Hematopoietic multipotent progenitor cell treated with erythropoietin and hydrocortisone succinate and interleukin-3 and kit ligand, for 6 days (in vitro differentiated cells): Measurements from ENCODE around the gene FBXW4.
"Not testable (repeated sequence)": the region's sequence is repeated elsewhere in the genome, so short reads cannot be mapped to it uniquely, and the experiment has no call there.

ENCODE experiments used
- DNase-seq: peaks from one replicate; pipeline ENCODE4 v3.0.0-alpha.2; 2015

The FBXW4 gene

DNA sequence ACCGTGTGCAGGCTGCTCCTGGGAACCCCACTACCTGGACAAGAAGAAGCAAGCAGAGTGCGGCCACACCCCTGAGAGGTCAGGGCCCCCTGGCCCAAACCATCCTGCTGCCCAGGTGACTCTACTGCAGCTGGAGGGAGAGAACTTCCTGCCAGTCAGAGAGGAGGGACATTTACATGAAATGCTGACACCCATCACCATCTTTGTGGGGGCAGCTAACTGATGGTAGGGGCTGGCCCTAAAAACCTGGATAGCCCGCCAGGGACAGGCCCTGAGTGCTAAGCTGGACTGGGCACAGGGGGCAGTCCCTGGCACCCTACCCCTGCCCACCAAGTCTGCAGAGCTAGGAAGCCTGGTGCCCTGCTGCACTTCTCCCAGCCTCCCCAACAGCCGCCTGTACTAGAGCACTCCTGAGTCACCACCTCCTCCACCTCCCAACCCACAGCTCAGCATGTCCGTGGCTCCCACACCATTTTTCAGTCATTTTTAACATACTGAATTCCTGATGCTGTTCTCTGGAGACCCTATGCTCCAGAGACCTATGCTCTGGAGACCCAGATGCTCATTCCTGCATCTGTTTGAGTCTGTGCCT is 79.3 kb downstream of the FBXW4 start:
- DNase-seq = no peak

GRCh38 chr10:101614663-101615524 is 80.1 kb downstream of the FBXW4 start:
- DNase-seq = no peak

GRCh38 chr10:101613646-101614045 is 81.3 kb downstream of the FBXW4 start:
- no peak for DNase-seq

- no peak for DNase-seq
Measured at GRCh38 chr10:101612872-101613271, 82.1 kb downstream of the FBXW4 start.

DNA sequence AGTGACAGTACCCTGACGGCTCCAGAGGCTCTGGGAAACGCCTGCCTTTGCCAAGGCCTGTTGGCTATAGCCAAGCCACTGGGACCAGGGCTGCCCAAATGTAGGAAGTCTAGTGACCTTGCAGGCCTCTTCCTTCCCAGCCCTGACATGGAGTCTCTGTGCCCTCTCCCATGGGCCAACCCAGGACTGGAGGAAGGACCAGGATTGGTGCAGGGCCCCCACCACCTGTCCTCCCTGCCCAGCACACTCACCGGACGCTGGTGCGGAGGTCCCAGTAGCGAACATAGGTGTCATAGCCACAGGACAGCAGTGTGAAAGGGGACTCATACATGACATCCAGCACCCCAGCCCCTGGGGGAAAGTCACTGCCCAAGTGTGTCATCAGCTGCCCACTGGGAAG is 82.9 kb downstream of the FBXW4 start:
- DNase-seq = no peak

DNA sequence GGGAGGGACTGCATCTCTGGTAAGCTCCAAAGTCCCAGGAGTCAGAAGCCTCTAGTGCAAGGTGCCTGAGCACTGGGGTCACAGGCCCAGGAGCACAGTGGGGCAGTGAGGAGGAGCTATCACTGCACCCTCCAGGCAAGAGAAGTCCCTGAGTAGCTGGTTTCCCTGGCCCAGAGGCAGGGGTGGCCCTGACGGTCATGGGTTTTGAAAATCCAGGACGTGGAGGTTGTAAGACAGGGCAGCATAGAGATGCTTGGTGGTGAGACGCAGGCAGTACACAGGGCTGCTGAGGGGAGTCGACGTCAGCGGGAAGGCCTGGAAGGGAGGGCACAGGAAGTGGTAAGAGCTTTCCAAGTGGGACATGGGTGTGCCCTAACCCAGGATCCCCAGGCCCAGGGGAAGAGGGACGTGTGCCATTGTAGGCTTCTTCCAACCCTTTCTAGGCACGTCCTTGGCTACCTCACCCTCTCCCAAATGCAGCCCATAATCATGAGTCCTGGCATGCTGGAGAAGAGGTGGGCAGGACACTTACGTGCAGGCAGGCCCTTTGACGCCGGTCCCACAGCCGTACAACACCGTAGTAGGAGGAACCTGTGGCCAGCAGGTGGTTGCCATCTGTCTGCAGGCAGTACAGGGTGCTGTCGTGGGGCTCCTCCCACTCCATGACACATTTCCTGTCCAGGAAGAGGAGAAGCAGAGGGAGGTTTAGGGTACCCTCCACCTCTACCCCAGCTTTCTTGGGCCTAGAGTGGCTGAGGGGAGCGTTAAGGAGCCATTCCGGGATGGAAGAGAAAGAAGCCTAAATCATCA is 83.7 kb downstream of the FBXW4 start:
- DNase-seq = no peak

DNA sequence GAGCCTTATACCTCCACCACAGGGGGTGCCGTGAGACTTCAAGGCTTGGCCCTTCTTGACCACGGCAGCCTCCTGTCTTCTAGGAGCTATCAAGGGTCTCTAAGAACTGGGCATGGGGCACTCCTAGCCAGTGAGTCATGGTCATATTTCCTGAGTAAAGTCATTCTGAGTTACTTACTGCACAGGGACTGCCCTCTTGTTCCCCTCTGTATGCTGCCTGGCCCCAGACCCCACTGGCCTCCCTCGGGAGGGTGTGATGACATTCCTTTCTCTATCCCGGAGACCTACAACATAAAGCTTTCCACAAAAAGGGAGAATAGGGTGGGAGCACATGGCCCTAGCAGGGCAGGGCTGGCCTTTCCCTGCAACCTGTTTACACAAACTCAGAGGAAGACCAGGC is 85.5 kb downstream of the FBXW4 start:
- DNase-seq = no peak

- DNase-seq = no peak
Measured at GRCh38 chr10:101607124-101607523, 87.8 kb downstream of the FBXW4 start.

GRCh38 chr10:101602761-101603398 is 92.1 kb downstream of the FBXW4 start:
- DNase-seq = peak; percentile 91

DNA sequence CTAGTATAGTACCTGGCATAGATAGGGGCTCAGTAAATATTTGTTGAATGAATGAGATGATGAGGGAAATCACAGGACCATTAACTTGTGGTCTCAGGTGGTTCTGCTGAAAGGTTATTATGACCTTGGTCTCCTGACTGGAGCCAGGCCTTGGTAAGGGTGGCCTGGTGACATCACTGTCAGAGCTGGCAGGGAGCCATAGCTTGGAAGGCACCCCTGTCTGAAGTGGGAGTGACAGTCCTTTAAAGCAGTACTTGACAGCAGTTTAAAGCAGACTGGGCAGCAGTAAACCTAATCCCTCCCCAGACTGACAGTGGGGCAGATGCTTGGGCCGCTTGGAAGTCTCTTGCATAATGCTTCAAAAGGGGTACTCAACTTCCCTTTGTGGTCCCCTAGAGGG is 93.4 kb downstream of the FBXW4 start:
- DNase-seq = peak; percentile 20

DNA sequence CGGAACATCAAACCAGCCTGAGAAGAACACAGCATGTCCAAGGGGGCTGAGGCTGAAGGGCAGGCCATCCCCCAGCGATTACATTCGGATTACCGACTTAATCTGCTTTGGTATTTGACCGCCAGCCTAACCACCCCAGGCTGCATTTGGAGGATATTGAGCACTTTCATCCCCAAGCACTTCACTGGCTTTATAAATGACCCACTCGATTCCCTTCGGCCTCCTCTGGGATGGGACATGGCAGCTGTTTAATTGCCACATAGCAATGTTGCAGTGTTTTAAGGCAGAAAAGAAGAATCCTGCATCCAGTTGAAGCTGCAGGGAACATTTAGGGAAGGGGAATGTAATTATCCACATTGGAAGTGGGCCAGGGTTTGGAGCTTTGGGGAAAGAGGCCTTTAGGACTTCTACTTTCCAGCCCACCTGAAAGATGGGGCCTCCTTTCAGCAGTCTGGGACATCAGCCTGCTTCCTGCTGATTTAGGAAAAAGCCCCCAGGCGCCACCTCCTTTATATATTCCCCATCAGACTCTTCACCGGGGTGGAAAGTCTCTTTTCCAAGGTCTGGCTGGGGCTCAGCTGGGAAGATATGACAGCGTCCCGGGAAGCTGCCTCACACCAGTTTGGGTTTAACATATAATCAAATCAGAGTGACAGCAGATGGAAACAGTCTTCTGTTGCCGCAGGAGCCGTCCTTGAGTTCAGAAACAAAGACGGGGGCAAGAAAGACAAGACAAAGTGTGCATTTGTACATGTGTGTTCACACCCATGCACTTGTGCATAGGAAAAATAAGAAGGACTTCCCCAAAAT is 97.7 kb downstream of the FBXW4 start:
- DNase-seq = no peak

GRCh38 chr10:101595591-101596433 is 99.2 kb downstream of the FBXW4 start:
- no peak for DNase-seq

- not testable (repeated sequence) for DNase-seq
Measured at GRCh38 chr10:101593331-101593730, 101.6 kb downstream of the FBXW4 start.

DNA sequence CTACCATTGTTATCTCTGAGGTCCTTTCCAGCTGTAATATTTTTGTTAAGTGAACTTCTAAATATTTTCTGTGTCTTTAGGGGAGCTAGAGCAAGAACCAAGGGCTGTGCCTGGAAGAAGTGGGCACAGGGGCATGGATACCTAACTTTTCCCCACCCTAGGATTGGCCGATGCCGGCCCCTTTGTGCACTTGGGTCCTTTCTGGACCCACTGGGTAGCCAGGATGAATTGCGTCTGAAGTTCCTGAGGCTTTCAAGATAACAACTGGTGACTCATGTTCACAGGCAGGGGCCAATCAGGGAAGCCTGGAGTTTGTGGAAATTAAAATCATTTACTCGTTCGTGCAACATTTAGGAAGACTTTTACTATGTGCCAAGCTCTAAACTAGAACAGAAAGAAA is 106.1 kb downstream of the FBXW4 start:
- peak; percentile 54 for DNase-seq

GRCh38 chr10:101587725-101588653 is 107.0 kb downstream of the FBXW4 start, which contains the start of the genes DPCD and POLL:
Gene DPCD (plus strand): TSS chr10:101588321. CDS start chr10:101588337, 16 bp downstream.
Gene POLL (minus strand): TSS chr10:101588257. CDS start chr10:101587360, 897 bp downstream.
- peak; percentile 99 for DNase-seq

- DNase-seq = no peak
Measured at GRCh38 chr10:101585841-101586240, 109.1 kb downstream of the FBXW4 start.

- no peak for DNase-seq
Measured at GRCh38 chr10:101580486-101581399, 114.2 kb downstream of the FBXW4 start.

DNA sequence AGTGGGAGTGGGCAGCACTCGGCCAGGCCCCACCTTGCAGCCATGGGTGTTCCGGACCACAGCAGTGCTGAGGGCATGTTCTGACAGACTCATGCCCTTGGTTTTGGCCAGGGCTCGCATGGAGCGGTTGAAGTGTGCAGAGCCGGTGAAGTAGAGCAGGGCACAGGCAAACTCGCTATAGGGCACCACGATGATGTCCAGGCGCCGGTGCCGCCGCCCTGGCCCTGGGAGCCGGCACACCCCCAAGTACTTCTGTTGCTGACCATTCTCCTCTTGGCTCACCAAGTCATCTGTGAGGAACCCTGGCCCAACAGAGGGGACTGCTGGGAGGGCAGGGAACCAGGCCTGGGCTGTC is 115.5 kb downstream of the FBXW4 start:
- no peak for DNase-seq
